ENCODE results near the gene TSNAXIP1.
"Not testable (repeated sequence)": the region's sequence is repeated elsewhere in the genome, so short reads cannot be mapped to it uniquely, and the experiment has no call there.

TSNAXIP1 gene

GRCh38 chr16:67834242-67834614 lies 27.5 kb downstream of the TSNAXIP1 start:
- no peak for DNase-seq (ENCODE audit: low spot score)

GRCh38 chr16:67837190-67837589 lies 30.5 kb downstream of the TSNAXIP1 start:
- DNase-seq (ENCODE audit: low spot score), result not testable (repeated sequence)

GRCh38 chr16:67837811-67838210 lies 31.1 kb downstream of the TSNAXIP1 start:
- no peak for DNase-seq (ENCODE audit: low spot score)

- DNase-seq (ENCODE audit: low spot score), result no peak
Observed at GRCh38 chr16:67841198-67841815, 34.6 kb downstream of the TSNAXIP1 start.

GRCh38 chr16:67841816-67842508 lies 35.3 kb downstream of the TSNAXIP1 start, which contains the start of gene THAP11:
THAP11 (plus strand) TSS chr16:67842320; CDS start chr16:67842555, 235 bp downstream.
- DNase-seq (ENCODE audit: low spot score), result peak; percentile 86

GRCh38 chr16:67842509-67843342 lies 36.0 kb downstream of the TSNAXIP1 start:
- peak; percentile 56 for DNase-seq (ENCODE audit: low spot score)

- no peak for DNase-seq (ENCODE audit: low spot score)
Observed at GRCh38 chr16:67843343-67843765, 36.7 kb downstream of the TSNAXIP1 start.

- DNase-seq (ENCODE audit: low spot score), result no peak
Observed at GRCh38 chr16:67844497-67844896, 37.8 kb downstream of the TSNAXIP1 start.

GRCh38 chr16:67845291-67846062 lies 38.8 kb downstream of the TSNAXIP1 start:
- no peak for DNase-seq (ENCODE audit: low spot score)

- DNase-seq (ENCODE audit: low spot score), result no peak
Observed at GRCh38 chr16:67846063-67846319, 39.3 kb downstream of the TSNAXIP1 start.

- peak; percentile 91 for DNase-seq (ENCODE audit: low spot score)
Observed at GRCh38 chr16:67846320-67847063, 39.8 kb downstream of the TSNAXIP1 start, which contains the start of gene NUTF2. NUTF2 (plus strand) TSS chr16:67846933; CDS start chr16:67865131, 18,198 bp downstream.

- peak; percentile 49 for DNase-seq (ENCODE audit: low spot score)
Observed at GRCh38 chr16:67847064-67847861, 40.6 kb downstream of the TSNAXIP1 start, which contains the start of gene CENPT. CENPT (minus strand) TSS chr16:67847693; CDS start chr16:67833859, 13,834 bp downstream.

- DNase-seq (ENCODE audit: low spot score), result no peak
Observed at GRCh38 chr16:67848118-67848517, 41.4 kb downstream of the TSNAXIP1 start.

GRCh38 chr16:67853670-67854069 lies 47.0 kb downstream of the TSNAXIP1 start:
- no peak for DNase-seq (ENCODE audit: low spot score)

- no peak for DNase-seq (ENCODE audit: low spot score)
Observed at GRCh38 chr16:67855789-67856188, 49.1 kb downstream of the TSNAXIP1 start.

- no peak for DNase-seq (ENCODE audit: low spot score)
Observed at GRCh38 chr16:67856927-67857546, 50.3 kb downstream of the TSNAXIP1 start.

GRCh38 chr16:67857547-67858233 lies 51.0 kb downstream of the TSNAXIP1 start:
- DNase-seq (ENCODE audit: low spot score), result peak; percentile 60

GRCh38 chr16:67858500-67858899 lies 51.8 kb downstream of the TSNAXIP1 start:
- DNase-seq (ENCODE audit: low spot score), result no peak

Measured in iPS-NIHi11 (cell line).